Brain pericyte (primary cell): ENCODE data around the gene ITPR1.

Source experiments
- DNase-seq: peaks from one replicate; pipeline ENCODE4 v3.0.0-alpha.2; 2012; ENCODE audit warnings: low read depth, low spot score

Gene ITPR1

DNA sequence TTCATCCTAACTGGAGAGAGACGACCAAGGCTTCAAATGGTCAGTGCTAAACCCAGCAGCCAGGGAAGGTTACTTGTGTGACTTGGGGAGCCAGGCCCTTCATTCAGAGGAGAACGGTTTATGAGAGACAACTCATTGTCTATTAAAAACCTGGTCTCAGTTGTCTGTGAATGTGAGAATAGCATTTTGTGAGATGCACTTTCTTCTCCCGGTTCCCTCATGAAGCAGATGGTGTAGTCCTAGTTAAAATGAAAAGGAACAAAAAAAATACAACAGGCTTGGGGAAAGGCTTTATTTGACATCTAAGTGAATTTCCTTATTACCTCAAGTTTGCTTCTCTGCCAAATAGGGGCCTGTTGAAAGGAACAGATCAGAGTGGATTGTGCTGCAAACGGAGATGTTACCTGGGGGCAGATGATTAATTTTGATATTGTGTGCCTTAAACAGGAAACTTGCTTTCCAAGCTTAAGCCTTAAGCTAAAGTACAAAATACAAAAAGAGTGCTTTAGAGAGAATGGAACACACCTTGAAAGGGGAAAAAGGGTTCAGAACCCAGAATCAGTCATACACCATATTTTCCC, 283.3 kb downstream of the ITPR1 start:
- no peak for DNase-seq

GRCh38 chr3:4776980-4777581, 283.9 kb downstream of the ITPR1 start:
- DNase-seq: no peak

DNA sequence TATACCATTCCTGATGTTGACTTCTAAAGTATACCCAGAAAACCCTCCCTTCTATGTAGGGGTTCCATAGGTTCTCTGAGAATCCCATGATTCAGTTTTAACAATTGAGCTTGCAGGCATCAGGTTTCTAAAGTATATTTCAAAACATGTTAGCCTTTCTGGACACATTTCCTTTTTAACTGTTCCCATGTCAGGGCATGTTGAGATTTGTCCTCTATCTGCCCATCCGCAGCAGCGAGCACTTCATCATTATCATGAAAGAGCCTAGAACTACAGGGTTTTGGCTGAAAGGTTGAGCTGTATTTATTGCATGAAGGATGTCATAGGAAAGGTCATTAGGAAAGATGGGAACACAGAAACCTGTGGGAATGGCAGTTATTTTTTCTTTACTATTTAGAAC, 285.0 kb downstream of the ITPR1 start:
- DNase-seq: no peak

GRCh38 chr3:4778740-4779139, 285.6 kb downstream of the ITPR1 start:
- DNase-seq: no peak

- no peak for DNase-seq
These were observed 287.4 kb downstream of the ITPR1 start for GRCh38 chr3:4780545-4780957.

GRCh38 chr3:4782095-4782494, 288.9 kb downstream of the ITPR1 start:
- DNase-seq: no peak

GRCh38 chr3:4785551-4785950, 292.4 kb downstream of the ITPR1 start:
- no peak for DNase-seq

DNA sequence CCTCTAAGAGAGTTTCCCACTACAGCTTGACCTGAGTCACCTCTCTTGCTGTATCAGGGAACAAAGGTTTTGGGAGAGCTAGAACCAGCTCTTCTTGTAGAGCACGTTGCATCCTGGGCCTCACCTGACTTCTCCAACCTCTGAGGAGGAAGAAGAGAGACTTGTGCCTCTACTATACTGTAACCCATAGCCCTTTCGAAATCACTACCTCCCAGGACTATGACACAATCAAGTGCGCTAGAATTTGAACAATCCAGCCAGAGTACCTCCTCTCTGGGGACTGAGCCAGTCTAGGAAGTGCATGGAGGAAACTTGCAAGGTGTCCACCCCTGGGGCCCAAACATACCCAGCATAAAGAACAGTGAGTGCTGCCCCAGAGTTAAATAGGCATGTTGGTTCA, 293.3 kb downstream of the ITPR1 start:
- DNase-seq: no peak

- no peak for DNase-seq
These were observed 298.2 kb downstream of the ITPR1 start for GRCh38 chr3:4791358-4791757.

GRCh38 chr3:4793311-4793710, 300.2 kb downstream of the ITPR1 start:
- no peak for DNase-seq

DNA sequence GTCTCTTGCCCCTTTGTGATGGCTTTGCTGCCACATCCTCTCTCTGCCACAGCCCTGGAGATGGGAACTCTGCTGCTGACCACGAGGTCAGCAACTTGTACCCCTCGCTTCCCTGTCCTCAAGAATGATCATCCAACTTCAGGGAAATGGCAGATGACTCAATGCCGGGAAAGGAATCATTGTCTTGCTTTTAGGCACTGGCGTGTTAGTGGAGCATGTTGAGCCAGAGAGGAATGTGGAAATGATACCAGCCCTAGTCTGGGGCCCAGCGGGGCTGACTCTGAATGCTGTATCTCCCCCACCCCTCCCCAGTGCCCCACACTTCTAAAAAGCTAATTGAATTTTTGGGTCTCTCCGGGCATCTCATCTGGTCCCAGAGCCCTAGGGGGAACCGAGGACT, 301.2 kb downstream of the ITPR1 start:
- DNase-seq: no peak

DNA sequence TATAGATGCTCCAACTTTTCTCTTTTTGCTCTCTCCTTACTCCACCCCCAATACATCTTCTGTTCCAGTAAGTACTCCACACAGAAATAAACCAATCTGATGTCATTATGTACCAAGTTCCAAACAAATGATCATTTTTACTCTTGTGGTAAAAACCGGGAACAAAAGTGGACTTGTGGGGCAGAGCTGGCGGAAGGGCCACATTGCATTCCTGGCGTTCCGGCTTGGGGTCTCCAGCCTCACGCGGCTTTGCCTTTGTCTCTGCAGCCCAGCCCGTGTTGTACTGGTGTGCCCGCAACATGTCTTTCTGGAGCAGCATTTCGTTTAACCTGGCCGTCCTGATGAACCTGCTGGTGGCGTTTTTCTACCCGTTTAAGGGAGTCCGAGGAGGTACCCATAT, 301.6 kb downstream of the ITPR1 start:
- no peak for DNase-seq

- DNase-seq: no peak
These were observed 302.8 kb downstream of the ITPR1 start for GRCh38 chr3:4795905-4796304.

DNA sequence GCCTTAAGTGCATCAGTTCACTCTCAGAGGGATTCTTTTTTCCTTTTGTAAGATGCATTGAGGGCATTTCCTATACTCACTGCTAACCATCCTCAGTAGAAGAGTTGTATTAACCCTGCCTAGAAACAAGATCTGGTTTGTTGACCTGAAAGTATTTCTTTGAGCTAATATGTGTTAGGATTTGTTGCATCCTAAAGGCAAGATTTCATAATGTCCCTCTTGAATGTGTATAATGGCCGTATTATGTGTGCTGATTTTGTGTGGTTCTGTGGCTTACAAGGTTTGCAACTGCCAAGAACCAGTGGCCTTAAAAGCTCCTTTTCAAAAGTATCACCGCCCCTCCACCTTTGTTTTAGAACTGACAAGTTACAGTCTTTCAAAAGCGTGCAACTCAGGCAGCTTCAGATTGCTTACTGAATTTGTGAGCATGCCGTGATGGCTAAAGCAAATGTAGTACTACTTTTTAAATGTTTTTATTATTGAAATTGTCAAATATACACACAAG, 304.1 kb downstream of the ITPR1 start:
- no peak for DNase-seq

DNA sequence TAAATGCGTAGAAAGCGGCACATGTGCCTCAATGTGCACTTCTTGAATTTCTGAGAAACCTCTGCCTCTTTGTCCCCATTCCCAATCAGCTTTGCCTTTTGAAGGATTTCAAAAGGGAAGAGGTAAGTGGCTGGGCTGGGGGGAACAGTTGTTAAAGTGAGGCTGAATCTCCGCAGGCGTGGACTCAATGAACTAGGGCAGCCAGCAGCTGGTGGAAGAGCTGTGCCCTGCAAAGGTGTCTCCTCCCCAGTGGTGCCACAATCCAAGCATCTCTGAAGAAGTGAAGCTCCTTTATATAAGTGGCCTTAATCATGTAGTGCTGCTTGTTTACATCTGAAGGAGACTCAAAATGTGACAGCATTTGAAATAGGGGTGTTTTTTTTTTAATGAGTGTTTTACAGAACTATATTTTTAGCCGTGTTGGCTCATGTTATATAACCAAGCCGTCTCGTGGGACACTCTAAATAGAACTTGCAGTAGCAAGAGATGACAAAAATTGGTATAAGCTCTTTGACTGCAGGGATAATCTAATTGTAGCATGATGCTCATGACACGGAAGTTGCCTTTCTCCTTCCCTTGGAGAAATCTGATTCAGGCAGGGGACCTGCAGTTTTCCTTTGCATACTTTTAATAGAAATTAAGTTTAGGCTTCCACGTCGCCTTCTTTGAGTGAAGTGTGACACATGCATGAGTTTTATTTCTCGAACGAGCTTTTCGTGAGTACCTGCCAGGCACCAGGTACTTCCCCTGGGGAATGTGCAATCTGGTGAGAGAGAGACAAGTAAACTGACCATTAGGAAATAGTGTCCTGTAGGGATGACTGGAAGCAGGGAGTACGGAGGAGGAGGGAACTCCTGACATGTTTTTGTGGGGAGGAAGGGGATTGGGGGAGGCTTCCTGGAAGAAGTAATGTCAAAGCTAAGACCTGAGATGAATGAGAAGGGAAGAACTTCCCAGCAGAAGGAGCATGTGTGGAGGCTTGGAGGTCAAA, 306.4 kb downstream of the ITPR1 start:
- DNase-seq: no peak

DNA sequence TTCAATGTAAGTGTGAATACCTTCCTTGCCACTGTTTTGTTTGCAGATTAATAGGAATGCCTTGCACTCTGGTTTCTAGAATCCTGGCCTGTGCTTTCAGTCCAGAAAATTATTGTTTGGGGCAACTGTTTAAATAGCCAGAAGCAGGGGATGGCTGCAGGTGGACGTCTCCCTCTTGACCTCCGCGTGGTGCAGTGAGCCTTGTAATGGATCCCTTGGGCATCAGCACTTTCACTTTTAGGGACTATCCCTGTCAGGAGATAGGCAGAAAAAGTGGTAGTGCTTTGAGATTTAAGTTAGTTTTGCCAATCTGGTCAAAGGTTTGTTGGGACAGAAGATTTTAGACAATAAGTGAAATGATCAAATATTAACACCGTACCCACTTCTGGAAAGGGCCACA, 307.4 kb downstream of the ITPR1 start:
- DNase-seq: no peak

- no peak for DNase-seq
These were observed 308.7 kb downstream of the ITPR1 start for GRCh38 chr3:4801892-4802291.

GRCh38 chr3:4802903-4803302, 309.8 kb downstream of the ITPR1 start:
- DNase-seq: no peak

GRCh38 chr3:4804161-4805058, 311.3 kb downstream of the ITPR1 start:
- no peak for DNase-seq

DNA sequence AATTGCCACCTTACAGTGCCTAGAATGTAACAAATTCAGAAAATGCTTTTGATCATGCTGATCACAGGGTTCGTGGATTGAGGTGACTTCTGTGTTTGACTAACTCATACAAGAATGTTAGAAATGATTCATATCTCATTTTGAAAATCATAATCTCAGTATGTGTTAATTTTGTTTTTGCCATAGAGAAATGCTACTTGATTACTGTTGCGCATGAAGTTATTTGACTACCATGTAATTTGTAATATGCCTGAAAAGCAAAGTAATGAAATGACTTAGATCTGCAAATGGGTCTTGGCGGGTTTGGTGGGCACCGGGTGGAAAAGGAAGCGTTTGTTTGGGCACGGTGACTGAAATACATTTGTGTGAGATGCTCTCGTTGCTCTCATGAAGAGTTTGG, 312.5 kb downstream of the ITPR1 start:
- no peak for DNase-seq

GRCh38 chr3:4806535-4807108, 313.5 kb downstream of the ITPR1 start:
- no peak for DNase-seq
